GM19025 (cell line): ENCODE data around the gene CCDC196.
"Not testable (repeated sequence)": the region's sequence is repeated elsewhere in the genome, so short reads cannot be mapped to it uniquely, and the experiment has no call there.

Experiments
- ATAC-seq: cut with Tn5 transposase; IDR thresholded peaks from one replicate; pipeline ENCODE4 v1.9.1; 2021; ENCODE audit warnings: mild to moderate bottlenecking, low read depth, moderate library complexity; ENCODE audit not compliant: unreplicated experiment

CCDC196 gene

DNA sequence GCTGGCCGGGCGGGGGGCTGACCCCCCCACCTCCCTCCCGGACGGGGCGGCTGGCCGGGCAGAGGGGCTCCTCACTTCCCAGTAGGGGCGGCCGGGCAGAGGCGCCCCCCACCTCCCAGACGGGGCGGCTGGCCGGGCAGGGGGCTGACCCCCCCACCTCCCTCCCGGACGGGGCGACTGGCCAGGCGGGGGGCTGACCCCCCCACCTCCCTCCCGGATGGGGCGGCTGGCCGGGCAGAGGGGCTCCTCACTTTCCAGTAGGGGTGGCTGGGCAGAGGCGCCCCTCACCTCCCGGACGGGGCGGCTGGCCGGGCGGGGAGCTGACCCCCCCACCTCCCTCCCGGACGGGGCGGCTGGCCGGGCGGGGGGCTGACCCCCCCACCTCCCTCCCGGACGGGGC is 59.0 kb downstream of the CCDC196 start:
- ATAC-seq, result not testable (repeated sequence)

GRCh38 chr14:66545751-66546150 is 59.6 kb downstream of the CCDC196 start:
- not testable (repeated sequence) for ATAC-seq
